Vagina (tissue), 2 donors: ENCODE data around the gene SUDS3.

Experiments used
- POLR2A ChIP-seq, 2 donors: fragments of 450-650 bp; IDR thresholded peaks; one replicate each; pipeline ENCODE4 v1.6.1; 2017; ENCODE audit warnings: antibody characterized with exemption in 2 of 2, mild to moderate bottlenecking in 2 of 2, moderate library complexity in 2 of 2
- POLR2AphosphoS5 ChIP-seq, 2 donors: sonication (generic); formaldehyde crosslinking; IDR thresholded peaks; one replicate each; pipeline ENCODE4 v1.9.0; 2017; ENCODE audit warnings: antibody characterized with exemption in 2 of 2, mild to moderate bottlenecking in 2 of 2, low read depth in 1 of 2; ENCODE audit not compliant: insufficient read depth in 1 of 2
- TF ChIP-seq, protein P1 (sequence below), 3 experiments: fragments of 450-650 bp in 2 of 3; fragments of 200-600 bp in 1 of 3; sonication (generic) in 1 of 3; IDR thresholded peaks; one replicate each; pipeline ENCODE4 v1.5.1; 2017 to 2019; ENCODE audit warnings: antibody characterized with exemption in 3 of 3, mild to moderate bottlenecking in 2 of 3, moderate library complexity in 2 of 3

GRCh38 chr12:118354903-118355302 lies 21.5 kb upstream of the SUDS3 start:
- TF ChIP-seq, protein P1, sequence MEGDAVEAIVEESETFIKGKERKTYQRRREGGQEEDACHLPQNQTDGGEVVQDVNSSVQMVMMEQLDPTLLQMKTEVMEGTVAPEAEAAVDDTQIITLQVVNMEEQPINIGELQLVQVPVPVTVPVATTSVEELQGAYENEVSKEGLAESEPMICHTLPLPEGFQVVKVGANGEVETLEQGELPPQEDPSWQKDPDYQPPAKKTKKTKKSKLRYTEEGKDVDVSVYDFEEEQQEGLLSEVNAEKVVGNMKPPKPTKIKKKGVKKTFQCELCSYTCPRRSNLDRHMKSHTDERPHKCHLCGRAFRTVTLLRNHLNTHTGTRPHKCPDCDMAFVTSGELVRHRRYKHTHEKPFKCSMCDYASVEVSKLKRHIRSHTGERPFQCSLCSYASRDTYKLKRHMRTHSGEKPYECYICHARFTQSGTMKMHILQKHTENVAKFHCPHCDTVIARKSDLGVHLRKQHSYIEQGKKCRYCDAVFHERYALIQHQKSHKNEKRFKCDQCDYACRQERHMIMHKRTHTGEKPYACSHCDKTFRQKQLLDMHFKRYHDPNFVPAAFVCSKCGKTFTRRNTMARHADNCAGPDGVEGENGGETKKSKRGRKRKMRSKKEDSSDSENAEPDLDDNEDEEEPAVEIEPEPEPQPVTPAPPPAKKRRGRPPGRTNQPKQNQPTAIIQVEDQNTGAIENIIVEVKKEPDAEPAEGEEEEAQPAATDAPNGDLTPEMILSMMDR (IDR thresholded peaks at IDR 0.05): no peak
- no peak for TF ChIP-seq POLR2AphosphoS5 (IDR thresholded peaks at IDR 0.05; ENCODE audit: insufficient read depth in 1 of 2, low read depth in 1 of 2)
- no peak for TF ChIP-seq POLR2A (IDR thresholded peaks at IDR 0.05)
